Left colon (tissue), 2 donors: ENCODE measurements around the gene BCL7A. TPM values are rescaled to one million over a fixed set of nuclear protein-coding genes. Genes with fewer than 3 reads are reported as not detected.
"Not testable (repeated sequence)": the region's sequence is repeated elsewhere in the genome, so short reads cannot be mapped to it uniquely, and the experiment has no call there.

Experiments
- ATAC-seq: fragments of 200-7000 bp; cut with Tn5 transposase; one replicate; pipeline ENCODE4 v1.9.1; 2020; ENCODE audit warnings: mild to moderate bottlenecking, moderate library complexity
- DNase-seq, 2 donors: peaks; one replicate each; pipeline ENCODE4 v3.0.0-alpha.2; 2020
- intact Hi-C, 2 donors: fragments of 100-400 bp; cut with DNase I in 1 of 2; cut with micrococcal nuclease in 1 of 2; formaldehyde crosslinking; loops; one replicate each; pipeline versions ENCODE4 v1.11.2 to v1.14.0; 2022; cut with DNase I, micrococcal nuclease
- total RNA-seq, 2 donors: library from RNA; stranded (reverse); fragmentation: NEBNext Ultra II Directional; extraction: Animal tissue kit (Norgen Biotek cat#: 25700); gene quantifications; one replicate each; pipeline ENCODE4 v1.2.1, GENCODE V29; 2021
- donor health status: DM: no; HTN: no; CAD: no.
- donor health status: DM: yes; HTN: yes; CAD: no.

Gene BCL7A
- total RNA-seq, 2 donors from 2014 or later = 6.5 to 6.7 TPM

GRCh38 chr12:122099856-122100255, 78.2 kb downstream of the BCL7A start:
- ATAC-seq = no peak
- DNase-seq = no peak
- intact Hi-C loops = no loop called here

DNA sequence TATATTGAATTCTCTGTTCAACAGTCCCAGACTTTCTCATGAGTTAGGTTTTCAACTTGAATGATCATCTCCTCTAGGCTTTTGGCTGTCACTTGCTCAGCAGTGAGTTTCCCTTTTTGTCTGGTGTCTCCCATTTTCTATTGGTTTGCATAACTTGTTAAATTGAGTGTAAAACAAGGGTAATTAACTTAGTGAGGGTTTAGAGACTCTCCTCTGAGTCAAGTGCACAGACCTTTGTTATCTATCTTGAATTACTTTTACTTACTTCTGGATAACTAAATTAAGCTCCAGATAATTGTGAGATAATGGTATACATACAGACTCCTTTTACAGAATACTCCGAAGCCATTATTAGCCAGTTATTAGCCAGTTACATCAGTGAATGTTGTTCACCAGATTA, 78.9 kb downstream of the BCL7A start:
- ATAC-seq (no peak), DNase-seq (no peak)
- intact Hi-C loops = no loop called here

DNA sequence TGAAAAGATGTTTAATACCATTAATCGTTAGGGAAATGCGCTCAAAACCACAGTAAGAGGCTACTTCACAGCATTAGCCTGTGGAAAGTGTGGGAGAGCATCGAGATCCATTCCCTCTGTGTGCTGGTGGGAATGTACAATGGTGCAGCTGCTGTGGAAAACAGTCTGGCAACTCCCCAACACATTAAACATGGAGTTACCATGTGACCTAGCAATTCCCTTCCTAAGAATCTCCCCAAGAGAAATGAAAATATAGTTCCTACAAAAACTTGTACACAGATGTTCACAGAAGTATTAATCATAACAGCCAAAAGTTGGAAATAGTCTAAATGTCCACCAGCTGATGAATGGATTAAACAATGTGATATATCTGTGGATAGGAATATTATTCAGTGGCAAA, 80.6 kb downstream of the BCL7A start:
- ATAC-seq = no peak
- peak in 1 of 2 donors; percentile 23 for DNase-seq
- intact Hi-C loops = no loop called here

GRCh38 chr12:122104844-122105243, 83.2 kb downstream of the BCL7A start:
- intact Hi-C loops = no loop called here
- DNase-seq = peak in 1 of 2 donors; percentile 47
- ATAC-seq = peak; percentile 37

DNA sequence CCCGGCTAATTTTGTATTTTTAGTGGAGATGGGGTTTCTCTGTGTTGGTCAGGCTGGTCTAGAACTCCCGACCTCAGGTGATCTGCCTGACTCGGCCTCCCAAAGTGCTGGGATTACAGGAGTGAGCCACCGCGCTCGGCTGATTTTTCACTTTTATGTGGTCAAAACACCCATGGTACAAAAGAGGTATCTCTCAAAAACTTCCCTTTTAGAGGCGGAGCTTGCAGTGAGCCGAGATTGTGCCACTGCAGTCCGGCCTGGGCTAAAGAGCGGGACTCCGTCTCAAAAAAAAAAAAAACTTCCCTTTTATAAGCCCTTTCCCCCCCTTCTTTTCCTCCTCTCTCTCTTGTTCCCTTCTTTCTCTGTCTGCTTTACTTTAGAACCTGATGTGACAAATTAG, 83.8 kb downstream of the BCL7A start:
- DNase-seq (peak in 1 of 2 donors; percentile 18), ATAC-seq (peak; percentile 1)
- intact Hi-C loops = not testable (repeated sequence)

GRCh38 chr12:122106843-122107242, 85.2 kb downstream of the BCL7A start:
- ATAC-seq = peak; percentile 58
- peak; percentile 80 to 88 for DNase-seq
- intact Hi-C loops = no loop called here

GRCh38 chr12:122107261-122107660, 85.6 kb downstream of the BCL7A start:
- no peak for ATAC-seq
- intact Hi-C loops = no loop called here
- DNase-seq = peak in 1 of 2 donors; percentile 24

- ATAC-seq (peak; percentile 70), DNase-seq (peak in 1 of 2 donors; percentile 77)
- intact Hi-C loops = no loop called here
These were observed 89.5 kb downstream of the BCL7A start for GRCh38 chr12:122111089-122111641.

Other genes with a start within 250 kb of the BCL7A start
- 100 to 1,000 TPM in 1 of 2 donors, 10 to 100 TPM in 1; 60.3 to 148 TPM for gene RHOF, start 228.2 kb upstream of the BCL7A start, total RNA-seq
- gene SETD1B, start 217.9 kb upstream of the BCL7A start, total RNA-seq = 10 to 100 TPM; 24.6 to 27.5 TPM
- gene HPD, start 163.0 kb upstream of the BCL7A start, total RNA-seq = under 1 TPM in 1 of 2 donors, not detected in 1; 0.42 TPM
- gene PSMD9, start 133.1 kb upstream of the BCL7A start, total RNA-seq = 10 to 100 TPM; 48.0 to 49.5 TPM
- under 1 TPM; 0.34 to 0.75 TPM for gene CFAP251, start 103.3 kb upstream of the BCL7A start, total RNA-seq
- 100 to 1,000 TPM; 125 to 175 TPM for gene MLXIP, start 56.9 kb downstream of the BCL7A start, total RNA-seq
- not detected for gene IL31, start 152.3 kb downstream of the BCL7A start, total RNA-seq
- under 1 TPM; 0.24 to 0.59 TPM for gene LRRC43, start 161.2 kb downstream of the BCL7A start, total RNA-seq
- gene B3GNT4, start 181.8 kb downstream of the BCL7A start, total RNA-seq = under 1 TPM; 0.43 to 0.98 TPM
- gene DIABLO, start 204.2 kb downstream of the BCL7A start, total RNA-seq = 10 to 100 TPM; 44.1 to 45.4 TPM
- 10 to 100 TPM; 20.5 to 21.4 TPM for gene VPS33A, start 244.6 kb downstream of the BCL7A start, total RNA-seq